B cell (primary cell): ENCODE data around the gene GLB1L3. TPM values are rescaled to one million over a fixed set of nuclear protein-coding genes. Genes with fewer than 3 reads are reported as not detected.

Source experiments
- ATAC-seq: fragments of 200-7000 bp; cut with Tn5 transposase; one replicate; pipeline ENCODE4 v1.10.0; 2021; ENCODE audit warnings: low read depth, mild to moderate bottlenecking, moderate number of reproducible peaks, moderate library complexity
- CTCF ChIA-PET: fragments of 350-600 bp; sonication (Branson Sonifier 250); formaldehyde crosslinking; loops from one replicate; lab custom pipeline; 2021; ENCODE audit warnings: antibody characterized with exemption, inconsistent platforms; lab: Charles Lee
- POLR2A ChIA-PET: fragments of 350-600 bp; sonication (Branson Sonifier 250); formaldehyde crosslinking; loops from one replicate; lab custom pipeline; 2021; ENCODE audit warnings: antibody characterized with exemption; lab: Charles Lee
- DNase-seq: peaks from one replicate; pipeline ENCODE4 v3.0.0; 2013
- H2AFZ ChIP-seq: 2 replicates; pipeline ENCODE4 v1.6.1; 2012; ENCODE audit warnings: mild to moderate bottlenecking, low read depth, low read length; ENCODE audit not compliant: insufficient read depth, poor library complexity, severe bottlenecking
- H3K27ac ChIP-seq, 2 donors: 1 replicate in 1 of 2; 2 replicates in 1 of 2; pipeline ENCODE4 v1.5.1; 2012 to 2013; ENCODE audit warnings: low read length in 2 of 2, mild to moderate bottlenecking in 2 of 2, moderate library complexity in 1 of 2
- H3K27me3 ChIP-seq, 4 experiments: fragments of 200-600 bp in 1 of 4; sonication (generic) in 1 of 4; replicated peaks in 1 of 4; 1 replicate in 2 of 4; 2 replicates in 2 of 4; pipeline versions ENCODE4 v1.6.1 to v1.7.0; 2013 to 2016; ENCODE audit warnings: low read length in 3 of 4, mild to moderate bottlenecking in 2 of 4, mixed read lengths in 1 of 4, moderate library complexity in 1 of 4; ENCODE audit not compliant: insufficient read depth in 4 of 4, control insufficient read depth in 3 of 4; ENCODE audit errors: control extremely low read depth in 1 of 4
- H3K36me3 ChIP-seq, 2 experiments: replicated peaks in 1 of 2; 1 replicate in 1 of 2; 2 replicates in 1 of 2; pipeline versions ENCODE4 v1.6.1 to v1.7.1; 2013; ENCODE audit warnings: low read length in 1 of 2; ENCODE audit not compliant: insufficient read depth in 2 of 2, control insufficient read depth in 1 of 2; ENCODE audit errors: control extremely low read depth in 1 of 2, extremely low read depth in 1 of 2
- H3K4me1 ChIP-seq, 2 donors: fragments of 200-600 bp in 1 of 2; sonication (generic) in 1 of 2; 1 replicate in 1 of 2; 2 replicates in 1 of 2; pipeline versions ENCODE4 v1.5.1 to v1.6.1; 2013 to 2017; ENCODE audit warnings: low read length in 2 of 2; ENCODE audit not compliant: control insufficient read depth in 2 of 2, insufficient read depth in 2 of 2
- H3K4me2 ChIP-seq: replicated peaks from 2 replicates; pipeline ENCODE3; 2012; ENCODE audit warnings: mild to moderate bottlenecking, low read depth, low read length; ENCODE audit not compliant: poor library complexity, severe bottlenecking
- H3K4me3 ChIP-seq, 5 experiments: fragments of 200-600 bp in 1 of 5; sonication (generic) in 1 of 5; 1 replicate in 3 of 5; 2 replicates in 2 of 5; pipeline versions ENCODE4 v1.5.1 to v1.7.0; 2011 to 2016; ENCODE audit warnings: low read length in 4 of 5, mild to moderate bottlenecking in 4 of 5, low read depth in 2 of 5, control low read depth in 1 of 5, moderate library complexity in 1 of 5; ENCODE audit not compliant: insufficient read depth in 1 of 5; ENCODE audit errors: control extremely low read depth in 1 of 5, extremely low read depth in 1 of 5
- H3K79me2 ChIP-seq: fragments of 200-600 bp; sonication (generic); one replicate; pipeline ENCODE4 v1.6.0; 2016; ENCODE audit warnings: low read length; ENCODE audit not compliant: control insufficient read depth, insufficient read depth
- H3K9ac ChIP-seq: fragments of 200-600 bp; sonication (generic); 2 replicates; pipeline ENCODE4 v1.6.1; 2017; ENCODE audit warnings: mild to moderate bottlenecking, low read length, moderate library complexity
- H3K9me3 ChIP-seq, 3 donors: one replicate each; pipeline versions ENCODE4 v1.6.1 to v1.7.1; 2013; ENCODE audit warnings: low read length in 2 of 3; ENCODE audit not compliant: control insufficient read depth in 2 of 3, insufficient read depth in 1 of 3; ENCODE audit errors: control extremely low read depth in 1 of 3
- H4K20me1 ChIP-seq: 2 replicates; pipeline ENCODE4 v1.6.0; 2012; ENCODE audit warnings: mild to moderate bottlenecking, low read length; ENCODE audit not compliant: insufficient read depth, control insufficient read depth, poor library complexity, severe bottlenecking
- H3K27ac Mint-ChIP-seq: one replicate; pipeline ENCODE4 v1.8.0; 2021; ENCODE audit warnings: mixed read lengths
- H3K27me3 Mint-ChIP-seq: one replicate; pipeline ENCODE4 v1.8.0; 2021; ENCODE audit warnings: mixed read lengths
- H3K4me1 Mint-ChIP-seq: one replicate; pipeline ENCODE4 v1.8.0; 2021; ENCODE audit warnings: mixed read lengths
- H3K4me3 Mint-ChIP-seq: one replicate; pipeline ENCODE4 v1.8.0; 2021; ENCODE audit warnings: mixed read lengths
- H3K9me3 Mint-ChIP-seq: one replicate; pipeline ENCODE4 v1.8.0; 2022; ENCODE audit warnings: mixed read lengths; ENCODE audit not compliant: insufficient read depth
- EZH2 ChIP-seq: IDR thresholded peaks from 2 replicates; pipeline ENCODE4 v1.6.1; 2012; ENCODE audit warnings: borderline replicate concordance, low read depth, mild to moderate bottlenecking, moderate library complexity, low read length; ENCODE audit not compliant: insufficient read depth, poor library complexity, severe bottlenecking
- whole genome bisulfite sequencing: methylation state at CpG from one replicate; pipeline ENCODE4 v1.1.5; 2013; ENCODE audit warnings: missing lambda C conversion rate; ENCODE audit not compliant: insufficient coverage; 5-methylcytosine and 5-hydroxymethylcytosine counted together
- intact Hi-C: fragments of 100-400 bp; cut with micrococcal nuclease; formaldehyde crosslinking; loops from one replicate; pipeline ENCODE4 v1.10.0; 2022
- polyA plus RNA-seq: library from polyadenylated mRNA; depleted of rRNA; stranded (reverse); fragments of >200 nt; gene quantifications from 2 replicates; pipeline ENCODE4 v1.2.3, GENCODE V29; 2012
- total RNA-seq, 2 donors: library from RNA; stranded (reverse); fragments of 120-200 nt in 1 of 2; gene quantifications; 1 replicate in 1 of 2; 2 replicates in 1 of 2; pipeline versions ENCODE4 v1.2.3 to v1.2.4, GENCODE V29; 2013 to 2022
- TF ChIP-seq, protein P1 (sequence below): fragments of 200-600 bp; IDR thresholded peaks from one replicate; pipeline ENCODE4 v1.8.0; 2022; ENCODE audit warnings: antibody characterized with exemption, mild to moderate bottlenecking

Gene GLB1L3
- total and polyA plus RNA-seq, 2 donors (not counting 1 experiment from before 2014, with no cell fraction given), result not detected

DNA sequence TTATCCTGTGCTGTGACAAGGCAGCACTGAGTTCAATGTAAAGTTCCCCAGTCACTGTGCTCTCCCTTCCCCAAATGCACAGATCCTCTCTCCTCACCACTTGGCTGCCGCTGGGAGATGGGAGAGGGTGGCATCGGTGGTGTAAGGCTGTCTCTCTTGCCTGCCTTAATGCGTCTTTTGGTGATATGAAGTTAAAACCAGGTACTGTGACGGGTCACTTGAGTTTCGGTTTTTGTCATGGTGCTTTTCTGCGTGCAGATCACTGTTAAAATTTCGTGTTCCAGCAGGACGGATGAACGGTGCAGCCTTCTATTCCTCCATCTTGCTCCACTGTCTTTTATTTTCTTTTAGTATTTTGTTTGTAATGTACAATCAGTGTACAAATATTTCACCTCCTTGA is 74.2 kb downstream of the GLB1L3 start:
- no peak for ATAC-seq
- intact Hi-C loops, result no loop called here
- Mint-ChIP-seq H3K27ac (no peak overlapping the region), H3K27me3 (peaks cover 11% of the 10 kb centered on the region), H3K4me1 (peaks cover 4% of the 10 kb centered on the region), H3K4me3 (no peak overlapping the region), H3K9me3 (peaks cover 3% of the 10 kb centered on the region)
- no peaks in the 10 kb centered on the region for H4K20me1 ChIP-seq
- H3K79me2 ChIP-seq, result no peaks in the 10 kb centered on the region
- H3K9ac ChIP-seq, result no peak overlapping the region
- no peak overlapping the region for H3K27ac ChIP-seq
- WGBS, result 73% methylated on average over 4 of the region's 9 CpGs
- ChIA-PET CTCF (no interaction called here), POLR2A (no interaction called here)
- H3K27me3 ChIP-seq, result no peaks in the 10 kb centered on the region
- no peak overlapping the region for H3K4me2 ChIP-seq
- peaks cover 0 to 3% (median 0%) of the 10 kb centered on the region in 3 donors for H3K9me3 ChIP-seq
- no peak for DNase-seq
- H3K4me1 ChIP-seq, result no peaks in the 10 kb centered on the region
- H3K36me3 ChIP-seq, result no peaks in the 10 kb centered on the region
- H3K4me3 ChIP-seq, result no peak overlapping the region
- H2AFZ ChIP-seq, result no peak overlapping the region
- TF ChIP-seq EZH2, result no peak
- TF ChIP-seq, protein P1, sequence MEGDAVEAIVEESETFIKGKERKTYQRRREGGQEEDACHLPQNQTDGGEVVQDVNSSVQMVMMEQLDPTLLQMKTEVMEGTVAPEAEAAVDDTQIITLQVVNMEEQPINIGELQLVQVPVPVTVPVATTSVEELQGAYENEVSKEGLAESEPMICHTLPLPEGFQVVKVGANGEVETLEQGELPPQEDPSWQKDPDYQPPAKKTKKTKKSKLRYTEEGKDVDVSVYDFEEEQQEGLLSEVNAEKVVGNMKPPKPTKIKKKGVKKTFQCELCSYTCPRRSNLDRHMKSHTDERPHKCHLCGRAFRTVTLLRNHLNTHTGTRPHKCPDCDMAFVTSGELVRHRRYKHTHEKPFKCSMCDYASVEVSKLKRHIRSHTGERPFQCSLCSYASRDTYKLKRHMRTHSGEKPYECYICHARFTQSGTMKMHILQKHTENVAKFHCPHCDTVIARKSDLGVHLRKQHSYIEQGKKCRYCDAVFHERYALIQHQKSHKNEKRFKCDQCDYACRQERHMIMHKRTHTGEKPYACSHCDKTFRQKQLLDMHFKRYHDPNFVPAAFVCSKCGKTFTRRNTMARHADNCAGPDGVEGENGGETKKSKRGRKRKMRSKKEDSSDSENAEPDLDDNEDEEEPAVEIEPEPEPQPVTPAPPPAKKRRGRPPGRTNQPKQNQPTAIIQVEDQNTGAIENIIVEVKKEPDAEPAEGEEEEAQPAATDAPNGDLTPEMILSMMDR, result no peak

DNA sequence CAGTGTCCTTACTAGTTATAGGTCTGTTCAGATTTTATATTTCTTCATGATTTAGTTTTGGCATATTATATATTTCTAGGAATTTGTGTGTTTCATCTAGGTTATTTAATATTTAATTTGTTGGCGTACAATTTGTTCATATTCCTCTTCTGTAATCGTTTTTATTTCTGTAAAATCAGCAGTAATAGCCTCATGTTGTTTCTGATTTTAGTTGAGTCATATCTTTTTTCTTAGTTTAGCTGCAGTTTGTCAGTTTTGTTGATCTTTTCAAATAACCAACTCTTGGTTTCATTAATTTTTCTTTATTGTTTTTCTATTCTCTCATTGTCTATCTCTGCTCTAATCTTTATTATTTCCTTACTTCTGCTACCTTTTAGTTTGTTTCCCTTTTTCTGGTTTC is 75.9 kb downstream of the GLB1L3 start:
- Histone ChIP-seq H3K36me3 (no peaks in the 10 kb centered on the region), H3K9ac (no peak overlapping the region), H3K79me2 (no peaks in the 10 kb centered on the region), H3K27ac (no peak overlapping the region), H2AFZ (no peak overlapping the region), H4K20me1 (no peaks in the 10 kb centered on the region), H3K9me3 (peaks cover 0 to 3% (median 0%) of the 10 kb centered on the region in 3 donors), H3K27me3 (no peaks in the 10 kb centered on the region), H3K4me3 (no peak overlapping the region), H3K4me1 (no peaks in the 10 kb centered on the region), H3K4me2 (no peak overlapping the region)
- H3K27ac Mint-ChIP-seq, result no peak overlapping the region
- DNase-seq (no peak), ATAC-seq (no peak)
- H3K9me3 Mint-ChIP-seq, result peaks cover 3% of the 10 kb centered on the region
- peaks cover 15% of the 10 kb centered on the region for H3K27me3 Mint-ChIP-seq
- no peak overlapping the region for H3K4me3 Mint-ChIP-seq
- peaks cover 4% of the 10 kb centered on the region for H3K4me1 Mint-ChIP-seq
- WGBS, result no CpG with 5 or more reads among the region's 2 CpGs
- CTCF ChIA-PET, result no interaction called here
- no peak for TF ChIP-seq EZH2
- TF ChIP-seq, protein P1, result no peak
- intact Hi-C loops, result no loop called here
- POLR2A ChIA-PET, result no interaction called here
